NB4 (cell line): ENCODE results near the gene KIF20B.

ENCODE experiments used
- POLR2A ChIP-seq: IDR thresholded peaks from 2 replicates; pipeline ENCODE4 v1.6.1; 2011; ENCODE audit warnings: mild to moderate bottlenecking; ENCODE audit not compliant: insufficient read length; ENCODE audit errors: extremely low read depth
- TF ChIP-seq, protein P1 (sequence below): IDR thresholded peaks from one replicate; pipeline ENCODE4 v1.5.1; 2012; ENCODE audit warnings: low read depth, low read length
- TF ChIP-seq, protein P2 (sequence below): IDR thresholded peaks from 2 replicates; pipeline ENCODE4 v1.6.1; 2011; ENCODE audit warnings: low read depth, low read length

DNA sequence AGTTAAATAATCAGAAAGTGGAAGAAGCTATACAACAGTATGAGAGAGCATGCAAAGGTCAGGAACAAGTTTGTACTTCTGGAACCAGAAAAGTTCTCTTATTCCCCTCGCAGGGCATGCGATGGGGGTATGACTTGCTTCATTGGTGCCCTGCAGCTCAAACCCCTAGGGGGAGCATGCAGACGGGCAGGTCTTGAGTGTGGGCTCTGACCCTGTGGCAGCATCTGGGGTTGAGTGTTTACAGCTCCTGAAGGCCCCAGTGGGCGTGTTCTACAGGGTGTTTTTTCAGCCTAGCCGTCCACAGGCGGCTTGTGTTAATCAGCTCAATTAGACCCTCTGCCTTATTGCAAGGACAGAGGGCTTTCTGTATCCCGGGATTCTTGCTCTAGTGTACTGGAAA, 44.5 kb downstream of the KIF20B start:
- TF ChIP-seq POLR2A, result no peak
- TF ChIP-seq, protein P1, sequence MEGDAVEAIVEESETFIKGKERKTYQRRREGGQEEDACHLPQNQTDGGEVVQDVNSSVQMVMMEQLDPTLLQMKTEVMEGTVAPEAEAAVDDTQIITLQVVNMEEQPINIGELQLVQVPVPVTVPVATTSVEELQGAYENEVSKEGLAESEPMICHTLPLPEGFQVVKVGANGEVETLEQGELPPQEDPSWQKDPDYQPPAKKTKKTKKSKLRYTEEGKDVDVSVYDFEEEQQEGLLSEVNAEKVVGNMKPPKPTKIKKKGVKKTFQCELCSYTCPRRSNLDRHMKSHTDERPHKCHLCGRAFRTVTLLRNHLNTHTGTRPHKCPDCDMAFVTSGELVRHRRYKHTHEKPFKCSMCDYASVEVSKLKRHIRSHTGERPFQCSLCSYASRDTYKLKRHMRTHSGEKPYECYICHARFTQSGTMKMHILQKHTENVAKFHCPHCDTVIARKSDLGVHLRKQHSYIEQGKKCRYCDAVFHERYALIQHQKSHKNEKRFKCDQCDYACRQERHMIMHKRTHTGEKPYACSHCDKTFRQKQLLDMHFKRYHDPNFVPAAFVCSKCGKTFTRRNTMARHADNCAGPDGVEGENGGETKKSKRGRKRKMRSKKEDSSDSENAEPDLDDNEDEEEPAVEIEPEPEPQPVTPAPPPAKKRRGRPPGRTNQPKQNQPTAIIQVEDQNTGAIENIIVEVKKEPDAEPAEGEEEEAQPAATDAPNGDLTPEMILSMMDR, result no peak
- TF ChIP-seq, protein P2, sequence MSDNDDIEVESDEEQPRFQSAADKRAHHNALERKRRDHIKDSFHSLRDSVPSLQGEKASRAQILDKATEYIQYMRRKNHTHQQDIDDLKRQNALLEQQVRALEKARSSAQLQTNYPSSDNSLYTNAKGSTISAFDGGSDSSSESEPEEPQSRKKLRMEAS, result no peak
